SK-N-SH treated with all-trans-retinoic acid at 6 μM for 48 hours (cell line): ENCODE results near the gene PEX16.

Experiments used
- ATAC-seq: fragments of 200-7000 bp; cut with Tn5 transposase; 3 replicates; pipeline ENCODE4 v1.9.1; 2020; ENCODE audit warnings: mild to moderate bottlenecking, moderate library complexity
- ARNTL ChIP-seq: fragments of 450-650 bp; formaldehyde crosslinking; IDR thresholded peaks from 2 replicates; pipeline ENCODE4 v1.5.0; 2020; ENCODE audit warnings: low read depth, mild to moderate bottlenecking, moderate library complexity, borderline replicate concordance
- BACH2 ChIP-seq: fragments of 250-450 bp; sonication (Bioruptor Pico); IDR thresholded peaks from 2 replicates; pipeline ENCODE4 v1.9.0; 2021; ENCODE audit warnings: mild to moderate bottlenecking, borderline replicate concordance
- CSDC2 ChIP-seq: fragments of 250-450 bp; sonication (Bioruptor Pico); IDR thresholded peaks from 2 replicates; pipeline ENCODE4 v1.5.0; 2020; ENCODE audit warnings: mild to moderate bottlenecking, moderate library complexity
- ESRRG ChIP-seq: fragments of 250-450 bp; sonication (Bioruptor Pico); IDR thresholded peaks from 2 replicates; pipeline ENCODE4 v1.6.1; 2021; ENCODE audit warnings: mild to moderate bottlenecking
- GLIS3 ChIP-seq: fragments of 250-450 bp; sonication (Bioruptor Pico); IDR thresholded peaks from 2 replicates; pipeline ENCODE4 v1.5.0; 2020; ENCODE audit warnings: mild to moderate bottlenecking, moderate library complexity
- ISL1 ChIP-seq: fragments of 250-450 bp; sonication (Bioruptor Pico); IDR thresholded peaks from 2 replicates; pipeline ENCODE4 v2.1.2; 2022; ENCODE audit warnings: mild to moderate bottlenecking, moderate library complexity
- OSR1 ChIP-seq: fragments of 250-450 bp; sonication (Bioruptor Pico); IDR thresholded peaks from 2 replicates; pipeline ENCODE4 v1.8.0; 2022; ENCODE audit warnings: moderate library complexity, mild to moderate bottlenecking, inconsistent platforms
- PPARA ChIP-seq: fragments of 250-450 bp; sonication (Bioruptor Pico); IDR thresholded peaks from 2 replicates; pipeline ENCODE4 v1.5.0; 2020; ENCODE audit warnings: mild to moderate bottlenecking, borderline replicate concordance
- RARB ChIP-seq: fragments of 250-450 bp; sonication (Bioruptor Pico); IDR thresholded peaks from 2 replicates; pipeline ENCODE4 v1.8.0; 2021; ENCODE audit warnings: mild to moderate bottlenecking, moderate library complexity
- SNAI2 ChIP-seq: fragments of 250-450 bp; sonication (Bioruptor Pico); IDR thresholded peaks from 2 replicates; pipeline ENCODE4 v1.5.0; 2020; ENCODE audit warnings: mild to moderate bottlenecking, moderate library complexity
- TCF4 ChIP-seq: fragments of 250-450 bp; sonication (Bioruptor Pico); IDR thresholded peaks from 2 replicates; pipeline ENCODE4 v1.8.0; 2021; ENCODE audit warnings: mild to moderate bottlenecking, moderate library complexity, borderline replicate concordance
- ZC3H10 ChIP-seq: fragments of 250-450 bp; sonication (Bioruptor Pico); IDR thresholded peaks from 2 replicates; pipeline ENCODE4 v1.5.1; 2021; ENCODE audit warnings: mild to moderate bottlenecking, moderate library complexity
- ZFP3 ChIP-seq: fragments of 250-450 bp; sonication (Bioruptor Pico); IDR thresholded peaks from 2 replicates; pipeline ENCODE4 v1.5.0; 2020; ENCODE audit warnings: mild to moderate bottlenecking, moderate library complexity
- ZFP30 ChIP-seq: fragments of 450-650 bp; formaldehyde crosslinking; IDR thresholded peaks from 2 replicates; pipeline ENCODE4 v1.5.0; 2022; ENCODE audit warnings: mild to moderate bottlenecking, moderate library complexity
- ZNF565 ChIP-seq: fragments of 450-650 bp; formaldehyde crosslinking; conservative IDR thresholded peaks from 2 replicates; pipeline ENCODE4 v1.5.0; 2020; ENCODE audit warnings: low read depth, mild to moderate bottlenecking, moderate library complexity
- ZNF70 ChIP-seq: fragments of 450-650 bp; formaldehyde crosslinking; IDR thresholded peaks from 2 replicates; pipeline ENCODE4 v1.5.0; 2020; ENCODE audit warnings: mild to moderate bottlenecking, moderate library complexity
- ZNF8 ChIP-seq: fragments of 450-650 bp; formaldehyde crosslinking; IDR thresholded peaks from 2 replicates; pipeline ENCODE4 v1.5.0; 2020; ENCODE audit warnings: mild to moderate bottlenecking, moderate library complexity
- TF ChIP-seq, protein P1 (sequence below): fragments of 250-450 bp; sonication (Bioruptor Pico); IDR thresholded peaks from 2 replicates; pipeline ENCODE4 v1.5.0; 2020; ENCODE audit warnings: mild to moderate bottlenecking, moderate library complexity
- TF ChIP-seq, protein P2 (sequence below): fragments of 250-450 bp; sonication (Bioruptor Pico); IDR thresholded peaks from 2 replicates; pipeline ENCODE4 v1.5.1; 2020; ENCODE audit warnings: low read depth, mild to moderate bottlenecking, moderate library complexity
- TF ChIP-seq, protein P3 (sequence below): fragments of 250-450 bp; sonication (Bioruptor Pico); IDR thresholded peaks from 2 replicates; pipeline ENCODE4 v1.8.0; 2020; ENCODE audit warnings: mild to moderate bottlenecking, moderate library complexity, borderline replicate concordance
- TF ChIP-seq, protein P4 (sequence below): fragments of 250-450 bp; sonication (Bioruptor Pico); IDR thresholded peaks from 2 replicates; pipeline ENCODE4 v1.8.0; 2021; ENCODE audit warnings: low read depth, mild to moderate bottlenecking, moderate library complexity, borderline replicate concordance

PEX16 gene

DNA sequence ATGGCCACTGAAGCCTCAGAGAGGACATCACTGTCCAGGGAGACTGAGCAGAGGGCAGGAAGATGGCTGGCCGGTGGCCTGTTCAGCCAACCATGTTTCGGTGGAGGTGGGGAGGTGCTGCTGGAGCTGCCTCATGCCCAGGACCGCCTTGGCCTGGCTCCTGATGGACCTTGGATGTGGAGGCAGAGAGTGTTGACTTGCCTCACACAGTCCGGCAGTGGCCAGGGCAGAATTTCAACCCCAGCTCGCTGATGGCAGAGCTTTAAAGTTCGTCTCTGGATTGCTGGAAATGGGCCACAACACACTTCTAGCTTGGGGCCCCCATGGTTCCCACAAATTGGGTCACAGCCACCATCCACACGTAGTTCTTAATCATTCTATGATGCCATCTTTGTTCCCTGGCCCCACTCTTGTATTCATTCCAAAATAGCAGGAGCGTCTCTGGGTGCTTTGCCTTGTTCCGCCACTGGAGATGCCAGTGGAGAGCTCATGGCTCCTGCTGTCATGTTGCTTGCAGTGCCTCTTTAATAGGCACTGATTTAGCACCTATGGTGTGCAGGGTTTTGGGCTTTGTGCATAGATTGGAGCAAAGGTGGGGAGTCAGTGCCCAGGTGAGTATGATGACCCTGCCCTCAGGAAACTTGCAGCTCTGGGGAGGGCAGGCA is 26.7 kb downstream of the PEX16 start (continued):
- TF ChIP-seq, protein P1, sequence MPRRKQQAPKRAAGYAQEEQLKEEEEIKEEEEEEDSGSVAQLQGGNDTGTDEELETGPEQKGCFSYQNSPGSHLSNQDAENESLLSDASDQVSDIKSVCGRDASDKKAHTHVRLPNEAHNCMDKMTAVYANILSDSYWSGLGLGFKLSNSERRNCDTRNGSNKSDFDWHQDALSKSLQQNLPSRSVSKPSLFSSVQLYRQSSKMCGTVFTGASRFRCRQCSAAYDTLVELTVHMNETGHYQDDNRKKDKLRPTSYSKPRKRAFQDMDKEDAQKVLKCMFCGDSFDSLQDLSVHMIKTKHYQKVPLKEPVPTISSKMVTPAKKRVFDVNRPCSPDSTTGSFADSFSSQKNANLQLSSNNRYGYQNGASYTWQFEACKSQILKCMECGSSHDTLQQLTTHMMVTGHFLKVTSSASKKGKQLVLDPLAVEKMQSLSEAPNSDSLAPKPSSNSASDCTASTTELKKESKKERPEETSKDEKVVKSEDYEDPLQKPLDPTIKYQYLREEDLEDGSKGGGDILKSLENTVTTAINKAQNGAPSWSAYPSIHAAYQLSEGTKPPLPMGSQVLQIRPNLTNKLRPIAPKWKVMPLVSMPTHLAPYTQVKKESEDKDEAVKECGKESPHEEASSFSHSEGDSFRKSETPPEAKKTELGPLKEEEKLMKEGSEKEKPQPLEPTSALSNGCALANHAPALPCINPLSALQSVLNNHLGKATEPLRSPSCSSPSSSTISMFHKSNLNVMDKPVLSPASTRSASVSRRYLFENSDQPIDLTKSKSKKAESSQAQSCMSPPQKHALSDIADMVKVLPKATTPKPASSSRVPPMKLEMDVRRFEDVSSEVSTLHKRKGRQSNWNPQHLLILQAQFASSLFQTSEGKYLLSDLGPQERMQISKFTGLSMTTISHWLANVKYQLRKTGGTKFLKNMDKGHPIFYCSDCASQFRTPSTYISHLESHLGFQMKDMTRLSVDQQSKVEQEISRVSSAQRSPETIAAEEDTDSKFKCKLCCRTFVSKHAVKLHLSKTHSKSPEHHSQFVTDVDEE (CRISPR knock-in tag), result no peak
- TF ChIP-seq, protein P2, sequence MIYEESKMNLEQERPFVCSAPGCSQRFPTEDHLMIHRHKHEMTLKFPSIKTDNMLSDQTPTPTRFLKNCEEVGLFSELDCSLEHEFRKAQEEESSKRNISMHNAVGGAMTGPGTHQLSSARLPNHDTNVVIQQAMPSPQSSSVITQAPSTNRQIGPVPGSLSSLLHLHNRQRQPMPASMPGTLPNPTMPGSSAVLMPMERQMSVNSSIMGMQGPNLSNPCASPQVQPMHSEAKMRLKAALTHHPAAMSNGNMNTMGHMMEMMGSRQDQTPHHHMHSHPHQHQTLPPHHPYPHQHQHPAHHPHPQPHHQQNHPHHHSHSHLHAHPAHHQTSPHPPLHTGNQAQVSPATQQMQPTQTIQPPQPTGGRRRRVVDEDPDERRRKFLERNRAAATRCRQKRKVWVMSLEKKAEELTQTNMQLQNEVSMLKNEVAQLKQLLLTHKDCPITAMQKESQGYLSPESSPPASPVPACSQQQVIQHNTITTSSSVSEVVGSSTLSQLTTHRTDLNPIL (CRISPR knock-in tag), result no peak
- no peak for TF ChIP-seq GLIS3 (CRISPR knock-in tag)
- no peak for TF ChIP-seq OSR1 (CRISPR knock-in tag)
- no peak for TF ChIP-seq BACH2 (CRISPR knock-in tag)
- no peak for TF ChIP-seq PPARA (CRISPR knock-in tag)
- no peak for TF ChIP-seq ARNTL (CRISPR knock-in tag)
- TF ChIP-seq ESRRG, result no peak
- TF ChIP-seq ZNF70 (CRISPR knock-in tag), result no peak
- no peak for TF ChIP-seq ZNF565 (CRISPR knock-in tag)

DNA sequence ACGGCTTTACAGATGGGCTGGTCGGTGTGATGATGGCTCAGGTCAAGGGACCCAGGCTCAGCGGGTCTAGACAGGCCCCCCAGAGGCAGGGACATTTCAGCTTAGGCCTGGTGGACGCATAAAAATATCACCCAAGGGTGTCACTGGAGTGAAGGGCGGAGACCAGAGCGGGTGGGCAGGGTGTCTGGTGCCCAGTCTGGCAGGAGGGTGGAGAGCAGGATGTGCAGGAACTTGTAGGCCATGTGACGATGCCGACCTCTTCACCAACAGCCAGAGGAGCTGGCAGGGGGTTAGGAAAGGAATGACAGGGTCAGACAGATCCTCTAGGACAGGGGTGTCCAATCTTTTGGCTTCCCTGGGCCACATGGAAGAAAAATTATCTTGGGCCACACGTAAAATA is 27.7 kb downstream of the PEX16 start:
- no peak for ATAC-seq
- TF ChIP-seq, protein P1 (CRISPR knock-in tag), result no peak
- TF ChIP-seq, protein P3, sequence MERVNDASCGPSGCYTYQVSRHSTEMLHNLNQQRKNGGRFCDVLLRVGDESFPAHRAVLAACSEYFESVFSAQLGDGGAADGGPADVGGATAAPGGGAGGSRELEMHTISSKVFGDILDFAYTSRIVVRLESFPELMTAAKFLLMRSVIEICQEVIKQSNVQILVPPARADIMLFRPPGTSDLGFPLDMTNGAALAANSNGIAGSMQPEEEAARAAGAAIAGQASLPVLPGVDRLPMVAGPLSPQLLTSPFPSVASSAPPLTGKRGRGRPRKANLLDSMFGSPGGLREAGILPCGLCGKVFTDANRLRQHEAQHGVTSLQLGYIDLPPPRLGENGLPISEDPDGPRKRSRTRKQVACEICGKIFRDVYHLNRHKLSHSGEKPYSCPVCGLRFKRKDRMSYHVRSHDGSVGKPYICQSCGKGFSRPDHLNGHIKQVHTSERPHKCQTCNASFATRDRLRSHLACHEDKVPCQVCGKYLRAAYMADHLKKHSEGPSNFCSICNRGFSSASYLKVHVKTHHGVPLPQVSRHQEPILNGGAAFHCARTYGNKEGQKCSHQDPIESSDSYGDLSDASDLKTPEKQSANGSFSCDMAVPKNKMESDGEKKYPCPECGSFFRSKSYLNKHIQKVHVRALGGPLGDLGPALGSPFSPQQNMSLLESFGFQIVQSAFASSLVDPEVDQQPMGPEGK (CRISPR knock-in tag), result no peak
- TF ChIP-seq OSR1 (CRISPR knock-in tag), result no peak
- TF ChIP-seq SNAI2, result no peak
- no peak for TF ChIP-seq ISL1 (CRISPR knock-in tag)
- no peak for TF ChIP-seq CSDC2 (CRISPR knock-in tag)
- no peak for TF ChIP-seq ZNF8
- no peak for TF ChIP-seq ARNTL (CRISPR knock-in tag)
- TF ChIP-seq, protein P4, sequence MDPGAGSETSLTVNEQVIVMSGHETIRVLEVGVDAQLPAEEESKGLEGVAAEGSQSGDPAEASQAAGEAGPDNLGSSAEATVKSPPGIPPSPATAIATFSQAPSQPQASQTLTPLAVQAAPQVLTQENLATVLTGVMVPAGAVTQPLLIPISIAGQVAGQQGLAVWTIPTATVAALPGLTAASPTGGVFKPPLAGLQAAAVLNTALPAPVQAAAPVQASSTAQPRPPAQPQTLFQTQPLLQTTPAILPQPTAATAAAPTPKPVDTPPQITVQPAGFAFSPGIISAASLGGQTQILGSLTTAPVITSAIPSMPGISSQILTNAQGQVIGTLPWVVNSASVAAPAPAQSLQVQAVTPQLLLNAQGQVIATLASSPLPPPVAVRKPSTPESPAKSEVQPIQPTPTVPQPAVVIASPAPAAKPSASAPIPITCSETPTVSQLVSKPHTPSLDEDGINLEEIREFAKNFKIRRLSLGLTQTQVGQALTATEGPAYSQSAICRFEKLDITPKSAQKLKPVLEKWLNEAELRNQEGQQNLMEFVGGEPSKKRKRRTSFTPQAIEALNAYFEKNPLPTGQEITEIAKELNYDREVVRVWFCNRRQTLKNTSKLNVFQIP (CRISPR knock-in tag), result no peak
- no peak for TF ChIP-seq ZFP30 (CRISPR knock-in tag)
- TF ChIP-seq, protein P2 (CRISPR knock-in tag), result no peak
- TF ChIP-seq ZC3H10 (CRISPR knock-in tag), result no peak
- no peak for TF ChIP-seq BACH2 (CRISPR knock-in tag)
- no peak for TF ChIP-seq ESRRG
- TF ChIP-seq PPARA (CRISPR knock-in tag), result no peak
- TF ChIP-seq TCF4 (CRISPR knock-in tag), result no peak
- TF ChIP-seq ZNF70 (CRISPR knock-in tag), result no peak
- TF ChIP-seq ZFP3, result no peak
- TF ChIP-seq ZNF565 (CRISPR knock-in tag), result no peak
- no peak for TF ChIP-seq RARB (CRISPR knock-in tag)
